Left hindlimb (tissue), 1 donor: ENCODE data around the gene ADD3.

Experiments
- DNase-seq: peaks from one replicate; pipeline ENCODE4 v3.0.0-alpha.2; 2018

The ADD3 gene

GRCh38 chr10:110006358-110007160, 1.2 kb upstream of the ADD3 start:
- peak; percentile 86 for DNase-seq

- DNase-seq, result peak; percentile 88
Measured at GRCh38 chr10:110007161-110007700, 553 bp upstream of the ADD3 start.

GRCh38 chr10:110008518-110009339, 945 bp downstream of the ADD3 start:
- peak; percentile 52 for DNase-seq

GRCh38 chr10:110009736-110010475, 2.1 kb downstream of the ADD3 start:
- DNase-seq, result no peak

GRCh38 chr10:110010486-110011378, 2.9 kb downstream of the ADD3 start:
- no peak for DNase-seq

- no peak for DNase-seq
Measured at GRCh38 chr10:110011681-110012080, 3.9 kb downstream of the ADD3 start.

- no peak for DNase-seq
Measured at GRCh38 chr10:110013630-110014293, 6.0 kb downstream of the ADD3 start.

GRCh38 chr10:110016039-110016438, 8.3 kb downstream of the ADD3 start:
- no peak for DNase-seq

- no peak for DNase-seq
Measured at GRCh38 chr10:110017052-110017451, 9.3 kb downstream of the ADD3 start.

- no peak for DNase-seq
Measured at GRCh38 chr10:110017907-110018306, 10.1 kb downstream of the ADD3 start.

- DNase-seq, result no peak
Measured at GRCh38 chr10:110020265-110020664, 12.5 kb downstream of the ADD3 start.

GRCh38 chr10:110022716-110023504, 15.1 kb downstream of the ADD3 start:
- no peak for DNase-seq

- no peak for DNase-seq
Measured at GRCh38 chr10:110023785-110024465, 16.1 kb downstream of the ADD3 start.

- DNase-seq, result no peak
Measured at GRCh38 chr10:110029450-110029849, 21.7 kb downstream of the ADD3 start.

- DNase-seq, result no peak
Measured at GRCh38 chr10:110032801-110033700, 25.3 kb downstream of the ADD3 start.

GRCh38 chr10:110033701-110034235, 26.0 kb downstream of the ADD3 start:
- no peak for DNase-seq

GRCh38 chr10:110034596-110034995, 26.8 kb downstream of the ADD3 start:
- no peak for DNase-seq
